ENCODE measurements around the gene CD40. TPM values are rescaled to one million over a fixed set of nuclear protein-coding genes. Genes with fewer than 3 reads are reported as not detected.

CD40 gene
- total RNA-seq, 3 donors from 2014 or later, result 11.7 to 21.6 (median 17.0) TPM

GRCh38 chr20:46128310-46129151, 10.4 kb downstream of the CD40 start:
- intact Hi-C loops (cut with DNase I; ENCODE audit: low total_unique reads), result no loop called here
- TF ChIP-seq POLR2A (IDR thresholded peaks at IDR 0.05), result no peak
- TF ChIP-seq, protein P1, sequence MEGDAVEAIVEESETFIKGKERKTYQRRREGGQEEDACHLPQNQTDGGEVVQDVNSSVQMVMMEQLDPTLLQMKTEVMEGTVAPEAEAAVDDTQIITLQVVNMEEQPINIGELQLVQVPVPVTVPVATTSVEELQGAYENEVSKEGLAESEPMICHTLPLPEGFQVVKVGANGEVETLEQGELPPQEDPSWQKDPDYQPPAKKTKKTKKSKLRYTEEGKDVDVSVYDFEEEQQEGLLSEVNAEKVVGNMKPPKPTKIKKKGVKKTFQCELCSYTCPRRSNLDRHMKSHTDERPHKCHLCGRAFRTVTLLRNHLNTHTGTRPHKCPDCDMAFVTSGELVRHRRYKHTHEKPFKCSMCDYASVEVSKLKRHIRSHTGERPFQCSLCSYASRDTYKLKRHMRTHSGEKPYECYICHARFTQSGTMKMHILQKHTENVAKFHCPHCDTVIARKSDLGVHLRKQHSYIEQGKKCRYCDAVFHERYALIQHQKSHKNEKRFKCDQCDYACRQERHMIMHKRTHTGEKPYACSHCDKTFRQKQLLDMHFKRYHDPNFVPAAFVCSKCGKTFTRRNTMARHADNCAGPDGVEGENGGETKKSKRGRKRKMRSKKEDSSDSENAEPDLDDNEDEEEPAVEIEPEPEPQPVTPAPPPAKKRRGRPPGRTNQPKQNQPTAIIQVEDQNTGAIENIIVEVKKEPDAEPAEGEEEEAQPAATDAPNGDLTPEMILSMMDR (IDR thresholded peaks at IDR 0.05), result peak in 2 of 3 donors; percentile 29 to 39
- no peak overlapping the region for H3K4me3 ChIP-seq
- H3K4me1 ChIP-seq, result peaks cover 0 to 13% of the 10 kb centered on the region in 2 donors
- no peaks in the 10 kb centered on the region for H3K36me3 ChIP-seq
- no peak overlapping the region for H3K27ac ChIP-seq
- H3K9me3 ChIP-seq, result no peaks in the 10 kb centered on the region
- no peaks in the 10 kb centered on the region for H3K27me3 ChIP-seq
- DNase-seq (ENCODE audit: low spot score in 2 of 2), result peak in 1 of 2 donors; percentile 50

DNA sequence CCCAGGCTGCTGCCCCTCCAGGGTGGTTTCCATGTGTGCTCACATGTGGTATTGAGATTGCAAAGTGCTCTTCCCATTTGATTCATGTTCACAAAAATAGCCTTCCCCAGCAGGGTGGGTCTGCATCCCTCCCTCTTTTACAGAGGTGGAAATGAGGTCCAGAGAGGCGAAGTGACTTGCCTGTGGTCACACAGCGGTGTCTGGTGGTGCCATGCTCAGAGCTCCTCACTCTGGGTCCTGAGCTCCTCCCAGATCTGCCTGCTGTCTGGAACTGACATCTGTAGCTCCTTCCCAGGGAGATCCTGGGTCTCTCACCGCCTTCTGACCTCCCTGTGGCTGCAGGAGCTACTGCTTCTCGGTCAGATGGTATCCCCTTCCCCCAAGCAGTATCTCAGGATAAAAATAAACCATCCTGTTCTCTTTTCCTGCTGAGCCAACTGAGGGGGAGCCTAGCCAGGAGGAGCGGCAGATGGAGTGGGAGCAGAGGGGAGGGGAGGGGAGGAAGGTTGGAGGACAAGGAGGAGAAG, 11.9 kb downstream of the CD40 start:
- DNase-seq (ENCODE audit: low spot score in 2 of 2), result peak in 1 of 2 donors; percentile 10
- H3K9me3 ChIP-seq, result no peaks in the 10 kb centered on the region
- TF ChIP-seq POLR2AphosphoS5 (IDR thresholded peaks at IDR 0.05) (no peak), POLR2A (IDR thresholded peaks at IDR 0.05) (no peak)
- TF ChIP-seq, protein P1 (IDR thresholded peaks at IDR 0.05), result no peak
- no peak overlapping the region for H3K4me3 ChIP-seq
- H3K27me3 ChIP-seq, result no peaks in the 10 kb centered on the region
- H3K4me1 ChIP-seq, result peaks cover 0 to 13% of the 10 kb centered on the region in 2 donors
- no peaks in the 10 kb centered on the region for H3K36me3 ChIP-seq
- intact Hi-C loops (cut with DNase I; ENCODE audit: low total_unique reads), result no loop called here
- no peak overlapping the region for H3K27ac ChIP-seq

DNA sequence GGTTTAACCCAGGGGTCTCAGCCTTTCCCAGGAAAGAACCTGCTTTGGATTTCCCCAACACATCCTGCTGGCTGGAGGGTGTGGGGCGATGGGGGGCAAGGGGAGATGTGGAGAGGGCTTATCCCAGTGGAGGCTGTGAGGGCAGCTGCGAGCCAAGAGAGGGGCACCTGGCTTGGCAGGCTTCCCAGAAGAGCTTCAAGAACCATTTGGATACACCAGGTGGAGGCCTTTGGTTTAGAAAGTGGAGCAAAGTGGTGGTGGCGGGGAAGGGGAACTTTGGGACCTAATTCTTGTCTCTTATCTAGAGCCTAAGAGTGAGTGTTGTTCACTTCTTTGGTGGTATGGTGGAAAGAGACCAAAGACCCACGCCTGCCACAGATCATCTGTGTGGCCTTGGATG, 12.4 kb downstream of the CD40 start:
- Histone ChIP-seq H3K9me3 (no peaks in the 10 kb centered on the region), H3K36me3 (no peaks in the 10 kb centered on the region), H3K4me1 (peaks cover 0 to 13% of the 10 kb centered on the region in 2 donors), H3K4me3 (no peak overlapping the region), H3K27me3 (no peaks in the 10 kb centered on the region), H3K27ac (no peak overlapping the region)
- DNase-seq (ENCODE audit: low spot score in 2 of 2), result peak in 1 of 2 donors; percentile 27
- no peak for TF ChIP-seq POLR2A (IDR thresholded peaks at IDR 0.05)
- no peak for TF ChIP-seq POLR2AphosphoS5 (IDR thresholded peaks at IDR 0.05)
- TF ChIP-seq, protein P1 (IDR thresholded peaks at IDR 0.05), result no peak
- intact Hi-C loops (cut with DNase I; ENCODE audit: low total_unique reads), result no loop called here

GRCh38 chr20:46131396-46131795, 13.3 kb downstream of the CD40 start:
- H3K27me3 ChIP-seq, result no peaks in the 10 kb centered on the region
- intact Hi-C loops (cut with DNase I; ENCODE audit: low total_unique reads), result no loop called here
- DNase-seq (ENCODE audit: low spot score in 2 of 2), result no peak
- TF ChIP-seq POLR2A (IDR thresholded peaks at IDR 0.05) (no peak), POLR2AphosphoS5 (IDR thresholded peaks at IDR 0.05) (no peak)
- peaks cover 0 to 13% of the 10 kb centered on the region in 2 donors for H3K4me1 ChIP-seq
- H3K4me3 ChIP-seq, result no peak overlapping the region
- H3K36me3 ChIP-seq, result no peaks in the 10 kb centered on the region
- no peaks in the 10 kb centered on the region for H3K9me3 ChIP-seq
- H3K27ac ChIP-seq, result no peak overlapping the region

DNA sequence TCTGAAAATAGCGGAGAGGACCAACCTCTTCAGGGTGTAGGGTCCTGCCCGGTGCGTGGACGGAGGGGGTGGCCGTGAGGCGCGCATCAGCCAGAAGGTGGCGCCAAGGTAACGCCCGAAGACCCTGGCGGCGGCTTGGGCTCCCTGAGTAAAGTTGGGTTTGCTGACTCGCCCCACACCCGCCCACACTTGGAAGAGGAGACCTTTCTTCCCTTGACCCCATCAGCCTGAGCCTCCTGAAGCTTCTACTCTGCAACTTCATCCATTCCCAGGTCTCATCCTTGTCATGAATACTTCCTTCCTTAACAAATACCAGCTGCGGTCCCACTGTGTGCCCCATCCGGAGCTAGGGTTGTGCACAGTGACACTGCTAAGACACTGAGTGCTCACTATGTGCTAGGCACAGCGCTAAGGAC, 14.6 kb downstream of the CD40 start:
- peak; percentile 47 to 70 for DNase-seq (ENCODE audit: low spot score in 2 of 2)
- Histone ChIP-seq H3K4me1 (peaks cover 0 to 13% of the 10 kb centered on the region in 2 donors), H3K27me3 (no peaks in the 10 kb centered on the region), H3K9me3 (no peaks in the 10 kb centered on the region), H3K4me3 (peak overlapping the region in 1 of 3 donors; percentile 29), H3K27ac (no peak overlapping the region), H3K36me3 (no peaks in the 10 kb centered on the region)
- intact Hi-C loops (cut with DNase I; ENCODE audit: low total_unique reads), result no loop called here
- TF ChIP-seq, protein P1 (IDR thresholded peaks at IDR 0.05), result peak in 2 of 3 donors; percentile 77
- TF ChIP-seq POLR2AphosphoS5 (IDR thresholded peaks at IDR 0.05) (no peak), POLR2A (IDR thresholded peaks at IDR 0.05) (no peak)

Data from breast epithelium (tissue), 4 donors.